HEK293T (cell line): ENCODE results near the gene NRL.

Source experiments
- BHLHE40 ChIP-seq: fragments of 450-650 bp; IDR thresholded peaks from 2 replicates; pipeline ENCODE4 v1.6.1; 2016; ENCODE audit warnings: mild to moderate bottlenecking, moderate library complexity, borderline replicate concordance
- ELF4 ChIP-seq: fragments of 450-650 bp; IDR thresholded peaks from 2 replicates; pipeline ENCODE4 v1.6.1; 2017; ENCODE audit warnings: antibody characterized with exemption
- FOXK2 ChIP-seq: fragments of 450-650 bp; IDR thresholded peaks from 2 replicates; pipeline ENCODE4 v1.6.1; 2016; ENCODE audit warnings: mild to moderate bottlenecking
- FOXM1 ChIP-seq: fragments of 450-650 bp; IDR thresholded peaks from 2 replicates; pipeline ENCODE4 v1.6.1; 2017; ENCODE audit warnings: mild to moderate bottlenecking, borderline replicate concordance
- HDGF ChIP-seq: fragments of 450-650 bp; IDR thresholded peaks from 2 replicates; pipeline ENCODE4 v1.6.1; 2017; ENCODE audit warnings: antibody characterized with exemption, borderline replicate concordance
- SP1 ChIP-seq: fragments of 450-650 bp; IDR thresholded peaks from 2 replicates; pipeline ENCODE4 v1.6.1; 2017
- ZNF384 ChIP-seq: fragments of 450-650 bp; IDR thresholded peaks from 2 replicates; pipeline ENCODE4 v1.6.1; 2016
- TF ChIP-seq, protein P1 (sequence below): fragments of 450-650 bp; IDR thresholded peaks from 2 replicates; pipeline ENCODE4 v1.6.1; 2016

- TF ChIP-seq FOXM1, result no peak
- no peak for TF ChIP-seq SP1
- no peak for TF ChIP-seq BHLHE40
- TF ChIP-seq, protein P1, sequence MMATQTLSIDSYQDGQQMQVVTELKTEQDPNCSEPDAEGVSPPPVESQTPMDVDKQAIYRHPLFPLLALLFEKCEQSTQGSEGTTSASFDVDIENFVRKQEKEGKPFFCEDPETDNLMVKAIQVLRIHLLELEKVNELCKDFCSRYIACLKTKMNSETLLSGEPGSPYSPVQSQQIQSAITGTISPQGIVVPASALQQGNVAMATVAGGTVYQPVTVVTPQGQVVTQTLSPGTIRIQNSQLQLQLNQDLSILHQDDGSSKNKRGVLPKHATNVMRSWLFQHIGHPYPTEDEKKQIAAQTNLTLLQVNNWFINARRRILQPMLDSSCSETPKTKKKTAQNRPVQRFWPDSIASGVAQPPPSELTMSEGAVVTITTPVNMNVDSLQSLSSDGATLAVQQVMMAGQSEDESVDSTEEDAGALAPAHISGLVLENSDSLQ, result no peak
- no peak for TF ChIP-seq HDGF
- no peak for TF ChIP-seq FOXK2
- TF ChIP-seq ZNF384, result no peak
- TF ChIP-seq ELF4, result no peak
Observed at GRCh38 chr14:24036169-24036962, 78.4 kb downstream of the NRL start.
